Lower leg skin (tissue), 4 donors: ENCODE data around the gene NBEA. TPM values are rescaled to one million over a fixed set of nuclear protein-coding genes. Genes with fewer than 3 reads are reported as not detected.

Experiments
- DNase-seq, 2 donors: peaks; one replicate each; pipeline ENCODE4 v3.0.0-alpha.2; 2019; ENCODE audit warnings: low spot score in 2 of 2
- H3K4me3 ChIP-seq: fragments of 200-600 bp; sonication (generic); 2 replicates; pipeline ENCODE4 v1.5.1; 2017; ENCODE audit warnings: mild to moderate bottlenecking, low read depth; ENCODE audit not compliant: poor library complexity, severe bottlenecking
- CTCF ChIP-seq, 3 donors: fragments of 450-650 bp; IDR thresholded peaks; one replicate each; pipeline ENCODE4 v1.5.1; 2016; ENCODE audit warnings: antibody characterized with exemption in 3 of 3, mild to moderate bottlenecking in 3 of 3, moderate library complexity in 2 of 3
- POLR2A ChIP-seq, 2 donors: fragments of 450-650 bp; IDR thresholded peaks; one replicate each; pipeline ENCODE4 v1.6.1; 2016 to 2017; ENCODE audit warnings: antibody characterized with exemption in 2 of 2, mild to moderate bottlenecking in 1 of 2, moderate library complexity in 1 of 2
- WGBS, 2 donors: methylation state at CpG; one replicate each; pipeline ENCODE4 v1.1.5; 2018; 5-methylcytosine and 5-hydroxymethylcytosine counted together
- intact Hi-C: fragments of 100-400 bp; cut with DNase I; formaldehyde crosslinking; loops from one replicate; pipeline ENCODE4 v1.15.0; 2023; ENCODE audit warnings: low total_unique reads
- total RNA-seq, 4 donors: library from RNA; depleted of rRNA; stranded (reverse); fragments of >200 nt; gene quantifications; one replicate each; pipeline ENCODE4 v1.1.0, GENCODE V29; 2016

NBEA gene
- total RNA-seq, 4 donors from 2014 or later = 1.5 to 4.5 (median 3.7) TPM

GRCh38 chr13:35594096-35594495, 652.0 kb downstream of the NBEA start:
- DNase-seq = no peak
- intact Hi-C loops = no loop called here
- TF ChIP-seq CTCF (IDR thresholded peaks at IDR 0.05) = no peak
- H3K4me3 ChIP-seq = no peak overlapping the region
- 79 to 89% methylated on average over 1 of the region's 1 CpG for WGBS, 2 donors

GRCh38 chr13:35595181-35595580, 653.1 kb downstream of the NBEA start:
- H3K4me3 ChIP-seq = no peak overlapping the region
- TF ChIP-seq CTCF (IDR thresholded peaks at IDR 0.05) (no peak), POLR2A (IDR thresholded peaks at IDR 0.05) (no peak)
- intact Hi-C loops = no loop called here
- no peak for DNase-seq

GRCh38 chr13:35596321-35597030, 654.4 kb downstream of the NBEA start:
- no peak overlapping the region for H3K4me3 ChIP-seq
- 85 to 93% methylated on average over 5 of the region's 5 CpGs for WGBS, 2 donors
- no peak for DNase-seq
- intact Hi-C loops = no loop called here
- TF ChIP-seq CTCF (IDR thresholded peaks at IDR 0.05) (no peak), POLR2A (IDR thresholded peaks at IDR 0.05) (no peak)

GRCh38 chr13:35597451-35597850, 655.4 kb downstream of the NBEA start:
- WGBS, 2 donors = 90 to 94% methylated on average over 3 of the region's 3 CpGs
- intact Hi-C loops = no loop called here
- TF ChIP-seq CTCF (IDR thresholded peaks at IDR 0.05) (no peak), POLR2A (IDR thresholded peaks at IDR 0.05) (no peak)
- no peak overlapping the region for H3K4me3 ChIP-seq
- no peak for DNase-seq

GRCh38 chr13:35598233-35598632, 656.2 kb downstream of the NBEA start:
- DNase-seq = no peak
- TF ChIP-seq CTCF (IDR thresholded peaks at IDR 0.05) (no peak), POLR2A (IDR thresholded peaks at IDR 0.05) (no peak)
- intact Hi-C loops = no loop called here
- no peak overlapping the region for H3K4me3 ChIP-seq
- WGBS, 2 donors = 52 to 61% methylated on average over 3 of the region's 3 CpGs

GRCh38 chr13:35598790-35599369, 656.8 kb downstream of the NBEA start:
- DNase-seq = no peak
- WGBS, 2 donors = 58 to 71% methylated on average over 4 of the region's 4 CpGs
- intact Hi-C loops = no loop called here
- no peak overlapping the region for H3K4me3 ChIP-seq
- TF ChIP-seq POLR2A (IDR thresholded peaks at IDR 0.05) = no peak
- no peak for TF ChIP-seq CTCF (IDR thresholded peaks at IDR 0.05)
